Psoas muscle (tissue), 8 donors: ENCODE results near the gene OR5K3. TPM values are rescaled to one million over a fixed set of nuclear protein-coding genes. Genes with fewer than 3 reads are reported as not detected.

Source experiments
- ATAC-seq, 4 donors: fragments of 200-7000 bp; cut with Tn5 transposase; one replicate each; pipeline ENCODE4 v1.9.1; 2020; ENCODE audit warnings: moderate library complexity in 3 of 4, mild to moderate bottlenecking in 2 of 4
- DNase-seq, 2 donors: peaks; one replicate each; pipeline ENCODE4 v3.0.0-alpha.2; 2020
- H3K27ac ChIP-seq: fragments of 200-600 bp; one replicate; pipeline ENCODE4 v1.8.0; 2022
- H3K27me3 ChIP-seq, 3 donors: fragments of 200-600 bp in 1 of 3; one replicate each; pipeline versions ENCODE4 v1.6.1 to v1.8.0; 2013 to 2022; ENCODE audit warnings: low read length in 2 of 3, mild to moderate bottlenecking in 2 of 3, moderate library complexity in 1 of 3; ENCODE audit not compliant: insufficient read depth in 3 of 3
- H3K36me3 ChIP-seq, 2 donors: fragments of 200-600 bp in 1 of 2; one replicate each; pipeline versions ENCODE4 v1.6.1 to v1.8.0; 2013 to 2022; ENCODE audit warnings: low read depth in 1 of 2, mild to moderate bottlenecking in 1 of 2, moderate library complexity in 1 of 2; ENCODE audit not compliant: insufficient read depth in 1 of 2
- H3K4me1 ChIP-seq: fragments of 200-600 bp; one replicate; pipeline ENCODE4 v1.8.0; 2022
- H3K4me3 ChIP-seq: fragments of 200-600 bp; one replicate; pipeline ENCODE4 v1.8.0; 2022; ENCODE audit warnings: mild to moderate bottlenecking
- H3K9me3 ChIP-seq: fragments of 200-600 bp; one replicate; pipeline ENCODE4 v1.8.0; 2022
- CTCF ChIP-seq: fragments of 200-600 bp; IDR thresholded peaks from one replicate; pipeline ENCODE4 v1.8.0; 2022; ENCODE audit warnings: antibody characterized with exemption
- WGBS, 3 donors: extraction: QIAGEN DNeasy Blood & Tissue Kit; methylation state at CpG; one replicate each; pipeline versions ENCODE4 v1.1.6 to v1.1.7; 2013; 5-methylcytosine and 5-hydroxymethylcytosine counted together
- intact Hi-C, 2 donors: fragments of 100-400 bp; cut with DNase I; formaldehyde crosslinking; loops; one replicate each; pipeline versions ENCODE4 v1.11.0 to v1.14.2; 2022
- long read RNA-seq, 2 donors: library from polyadenylated mRNA; unstranded; transcript quantifications; one replicate each; pipeline ENCODE4 v2.0.0, GENCODE V29; 2021
- polyA plus RNA-seq, 3 donors: library from polyadenylated mRNA; stranded (reverse); fragments of 200-250 nt; gene quantifications; one replicate each; pipeline ENCODE4 v1.2.3, GENCODE V29; 2013
- total RNA-seq, 4 donors: library from RNA; stranded (reverse); fragmentation: NEBNext Ultra II Directional in 2 of 4; extraction: Animal tissue kit (Norgen Biotek cat#: 25700) in 2 of 4; gene quantifications; one replicate each; pipeline versions ENCODE4 v1.2.1 to v1.2.4, GENCODE V29; 2021 to 2023
- donor health status: healthy with polysubstance abuse.
- donor health status: DM: no; HTN: no; CAD: no; lungs with moderate emphysema.
- donor health status: Bipolar disorder and iron deficiency.
- donor health status: healthy.
- donor health status: DM: yes; HTN: yes; CAD: no.
- donor health status: DM: no; HTN: no; CAD: no.
- donor health status: DM: no; HTN: no; CAD: no.
- donor health status: DM: yes; HTN: yes; CAD: no.

OR5K3 gene
- total RNA-seq (not detected), polyA plus RNA-seq (not detected)
- long read RNA-seq, donor 1, result 0 reads
- long read RNA-seq, donor 2, result 0 reads

GRCh38 chr3:98390366-98390765 is at the start of gene OR5K3:
Gene OR5K3, plus strand, starts transcription at chr3:98390666. Its CDS starts 0 bp downstream, at chr3:98390666.
- no peaks in the 10 kb centered on the region for H3K4me1 ChIP-seq
- no peaks in the 10 kb centered on the region for H3K36me3 ChIP-seq
- TF ChIP-seq CTCF, result no peak
- no peak within 1 kb of the TSS for H3K4me3 ChIP-seq
- H3K27ac ChIP-seq, result no peak within 1 kb of the TSS
- DNase-seq (no peak), ATAC-seq (no peak)
- intact Hi-C loops, result no loop called here
- H3K27me3 ChIP-seq, result no peaks in the 10 kb centered on the region
- no peaks in the 10 kb centered on the region for H3K9me3 ChIP-seq

GRCh38 chr3:98341758-98342157 is 48.7 kb upstream of the OR5K3 start:
- H3K27me3 ChIP-seq, result no peaks in the 10 kb centered on the region
- no peaks in the 10 kb centered on the region for H3K9me3 ChIP-seq
- no peak overlapping the region for H3K4me3 ChIP-seq
- DNase-seq, result no peak
- WGBS, 3 donors, result 84 to 88% (median 88%) methylated on average over 6 of the region's 6 CpGs
- no peaks in the 10 kb centered on the region for H3K4me1 ChIP-seq
- H3K27ac ChIP-seq, result no peak overlapping the region
- intact Hi-C loops, result no loop called here
- TF ChIP-seq CTCF, result no peak
- no peaks in the 10 kb centered on the region for H3K36me3 ChIP-seq
- ATAC-seq, result no peak

DNA sequence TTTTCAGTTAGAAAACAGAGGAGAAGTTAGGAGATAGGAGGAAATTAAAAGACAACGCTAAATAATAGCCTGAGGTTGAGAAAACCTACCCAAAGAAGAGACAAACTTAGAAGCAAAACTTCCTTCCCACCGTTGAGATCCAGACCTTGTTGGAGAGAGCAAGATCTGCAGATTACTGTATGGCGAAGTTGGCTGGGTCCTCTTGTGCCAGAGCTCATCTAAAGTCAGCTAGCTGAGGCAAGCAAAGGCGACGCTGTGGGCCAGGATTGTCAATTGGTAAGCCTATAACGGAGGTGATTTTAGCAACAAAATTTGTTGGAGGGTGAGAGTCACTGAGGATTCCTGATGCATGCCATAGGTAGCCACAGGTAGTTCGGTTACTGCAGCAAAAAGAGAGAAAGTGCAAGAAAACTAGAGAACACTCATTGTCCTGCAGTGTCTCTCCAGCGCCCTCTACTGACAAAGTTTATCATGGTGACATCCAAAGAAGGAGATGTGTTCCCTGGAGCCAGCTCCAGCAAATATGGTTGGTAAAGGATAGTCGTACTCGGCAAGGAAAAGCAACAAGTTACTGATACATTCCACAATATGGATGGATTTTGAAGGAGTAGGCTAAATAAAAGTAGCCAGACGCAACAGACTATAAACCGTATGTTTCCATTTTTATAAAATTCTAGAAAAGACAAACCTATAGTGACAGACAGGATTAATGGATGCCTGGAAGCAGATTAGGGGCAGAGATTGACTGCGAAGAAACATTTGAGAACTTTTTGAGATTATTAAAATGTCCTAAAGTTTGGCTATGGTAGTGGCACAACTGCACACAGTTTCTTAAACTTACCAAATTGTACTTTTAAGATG is 46.6 kb upstream of the OR5K3 start:
- Histone ChIP-seq H3K36me3 (no peaks in the 10 kb centered on the region), H3K27me3 (no peaks in the 10 kb centered on the region), H3K27ac (no peak overlapping the region), H3K4me3 (no peak overlapping the region), H3K4me1 (no peaks in the 10 kb centered on the region), H3K9me3 (no peaks in the 10 kb centered on the region)
- ATAC-seq (no peak), DNase-seq (no peak)
- intact Hi-C loops, result no loop called here
- WGBS, 3 donors, result 55 to 57% (median 55%) methylated on average over 13 of the region's 13 CpGs
- peak; percentile 11 for TF ChIP-seq CTCF

DNA sequence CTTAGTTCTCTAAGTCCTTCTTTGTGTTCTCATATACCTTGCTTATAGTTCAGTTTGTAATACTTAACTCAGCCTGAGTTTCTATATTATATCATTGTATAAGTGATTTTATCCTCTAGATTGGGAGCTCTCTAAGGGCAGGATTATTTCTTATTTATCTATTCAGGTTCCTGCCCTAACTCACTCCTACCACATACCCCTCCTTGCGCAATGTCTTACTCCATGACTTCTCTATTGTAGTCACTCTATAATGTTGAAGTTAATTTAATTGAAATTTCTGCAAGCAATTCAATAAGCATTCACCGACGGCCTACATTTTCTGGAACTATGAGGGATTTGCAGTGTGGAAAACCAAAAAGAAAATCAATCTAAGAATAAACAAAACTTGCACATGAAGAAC is 40.4 kb upstream of the OR5K3 start:
- Histone ChIP-seq H3K27me3 (no peaks in the 10 kb centered on the region), H3K27ac (no peak overlapping the region), H3K4me3 (no peak overlapping the region), H3K4me1 (no peaks in the 10 kb centered on the region), H3K36me3 (no peaks in the 10 kb centered on the region), H3K9me3 (no peaks in the 10 kb centered on the region)
- DNase-seq (no peak), ATAC-seq (no peak)
- WGBS, 3 donors, result 90 to 96% (median 91%) methylated on average over 3 of the region's 3 CpGs
- intact Hi-C loops, result no loop called here
- TF ChIP-seq CTCF, result no peak
